Measurements from ENCODE around the gene IQSEC3. TPM values are rescaled to one million over a fixed set of nuclear protein-coding genes. Genes with fewer than 3 reads are reported as not detected.

The IQSEC3 gene
- under 0.01 TPM in 2 replicates for total RNA-seq

GRCh38 chr12:66428-66781 is at the start of gene IQSEC3:
TSS of gene IQSEC3 (plus strand) at chr12:66767. CDS start at chr12:66883, 116 bp downstream.

GRCh38 chr12:214003-214741 is 147.6 kb downstream of the IQSEC3 start, which contains the start of gene SLC6A12:
TSS of gene SLC6A12 (minus strand) at chr12:214157. CDS start at chr12:209986, 4,171 bp downstream.

Other genes starting within 250 kb of the IQSEC3 start
- gene SLC6A12, start 147.4 kb downstream of the IQSEC3 start, total RNA-seq, result 0.12 TPM in 1 of 2 replicates, not detected in the other
- 0.13 and 0.19 TPM in 2 replicates for gene SLC6A13, start 196.1 kb downstream of the IQSEC3 start, total RNA-seq

Measured in aortic smooth muscle cell (primary cell).